IPS DF 4.7 (cell line): ENCODE data around the gene ECHDC3.

Source experiments
- DNase-seq: peaks from one replicate; pipeline ENCODE4 v3.0.0-alpha.2; 2013; ENCODE audit warnings: low spot score; ENCODE audit errors: extremely low read depth

ECHDC3 gene

GRCh38 chr10:11746883-11747539 is 4.8 kb downstream of the ECHDC3 start:
- DNase-seq: no peak

- no peak for DNase-seq
Observed at GRCh38 chr10:11748866-11749265, 6.7 kb downstream of the ECHDC3 start.

GRCh38 chr10:11750420-11750819 is 8.2 kb downstream of the ECHDC3 start:
- DNase-seq: no peak

GRCh38 chr10:11754173-11754572 is 12.0 kb downstream of the ECHDC3 start:
- no peak for DNase-seq

GRCh38 chr10:11754620-11755019 is 12.4 kb downstream of the ECHDC3 start:
- no peak for DNase-seq

GRCh38 chr10:11755512-11756263 is 13.5 kb downstream of the ECHDC3 start:
- DNase-seq: no peak

GRCh38 chr10:11756766-11757315 is 14.7 kb downstream of the ECHDC3 start:
- DNase-seq: no peak

GRCh38 chr10:11757454-11757820 is 15.3 kb downstream of the ECHDC3 start:
- DNase-seq: no peak

GRCh38 chr10:11757821-11758463 is 15.8 kb downstream of the ECHDC3 start:
- DNase-seq: no peak

- DNase-seq: no peak
Observed at GRCh38 chr10:11758527-11759236, 16.5 kb downstream of the ECHDC3 start.

GRCh38 chr10:11759347-11759746 is 17.2 kb downstream of the ECHDC3 start:
- DNase-seq: no peak

- no peak for DNase-seq
Observed at GRCh38 chr10:11760151-11760550, 18.0 kb downstream of the ECHDC3 start.

GRCh38 chr10:11760861-11761260 is 18.7 kb downstream of the ECHDC3 start:
- no peak for DNase-seq

- DNase-seq: no peak
Observed at GRCh38 chr10:11761431-11761830, 19.2 kb downstream of the ECHDC3 start.

- DNase-seq: no peak
Observed at GRCh38 chr10:11762706-11763500, 20.7 kb downstream of the ECHDC3 start.

- no peak for DNase-seq
Observed at GRCh38 chr10:11763501-11763861, 21.3 kb downstream of the ECHDC3 start.

- no peak for DNase-seq
Observed at GRCh38 chr10:11765141-11765540, 23.0 kb downstream of the ECHDC3 start.

- DNase-seq: no peak
Observed at GRCh38 chr10:11772575-11773288, 30.6 kb downstream of the ECHDC3 start.

- DNase-seq: no peak
Observed at GRCh38 chr10:11773761-11774441, 31.7 kb downstream of the ECHDC3 start.

GRCh38 chr10:11775412-11775811 is 33.2 kb downstream of the ECHDC3 start:
- DNase-seq: no peak
